ENCODE data around the gene KCNAB2.

The KCNAB2 gene

DNA sequence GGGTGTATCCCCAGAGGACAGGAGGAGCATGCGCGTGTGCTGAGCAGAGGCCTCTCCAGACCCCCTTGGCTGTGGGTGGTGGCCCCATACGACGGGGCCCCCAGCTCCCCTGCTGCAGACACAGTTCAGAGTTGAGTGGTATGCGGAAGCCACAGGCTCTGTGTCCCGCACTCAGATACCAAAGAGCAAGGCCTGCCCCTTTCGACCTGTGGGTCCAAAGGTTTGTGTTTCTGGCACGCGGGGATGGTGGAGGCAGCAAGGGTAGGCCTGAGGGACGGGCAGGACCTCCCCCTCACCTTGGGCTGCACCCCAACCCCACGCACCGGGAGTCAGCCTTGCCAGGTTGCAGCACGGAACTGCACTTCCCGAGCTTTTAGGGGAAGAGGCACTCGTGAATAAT, at the start of gene KCNAB2:
Gene KCNAB2 (plus strand): TSS at position 328 of the 400 bp plus-strand sequence. CDS start 5,649 bp downstream, outside the sequence.
- no peak for DNase-seq (ENCODE audit: low read depth)

- no peak for DNase-seq (ENCODE audit: low read depth)
Measured at GRCh38 chr1:5996641-5997270, 48.9 kb upstream of the KCNAB2 start.

GRCh38 chr1:5997316-5997715, 48.4 kb upstream of the KCNAB2 start:
- DNase-seq (ENCODE audit: low read depth) = no peak

GRCh38 chr1:5998051-5998905, 47.4 kb upstream of the KCNAB2 start:
- DNase-seq (ENCODE audit: low read depth) = no peak

- DNase-seq (ENCODE audit: low read depth) = no peak
Measured at GRCh38 chr1:5998906-5999301, 46.8 kb upstream of the KCNAB2 start.

DNA sequence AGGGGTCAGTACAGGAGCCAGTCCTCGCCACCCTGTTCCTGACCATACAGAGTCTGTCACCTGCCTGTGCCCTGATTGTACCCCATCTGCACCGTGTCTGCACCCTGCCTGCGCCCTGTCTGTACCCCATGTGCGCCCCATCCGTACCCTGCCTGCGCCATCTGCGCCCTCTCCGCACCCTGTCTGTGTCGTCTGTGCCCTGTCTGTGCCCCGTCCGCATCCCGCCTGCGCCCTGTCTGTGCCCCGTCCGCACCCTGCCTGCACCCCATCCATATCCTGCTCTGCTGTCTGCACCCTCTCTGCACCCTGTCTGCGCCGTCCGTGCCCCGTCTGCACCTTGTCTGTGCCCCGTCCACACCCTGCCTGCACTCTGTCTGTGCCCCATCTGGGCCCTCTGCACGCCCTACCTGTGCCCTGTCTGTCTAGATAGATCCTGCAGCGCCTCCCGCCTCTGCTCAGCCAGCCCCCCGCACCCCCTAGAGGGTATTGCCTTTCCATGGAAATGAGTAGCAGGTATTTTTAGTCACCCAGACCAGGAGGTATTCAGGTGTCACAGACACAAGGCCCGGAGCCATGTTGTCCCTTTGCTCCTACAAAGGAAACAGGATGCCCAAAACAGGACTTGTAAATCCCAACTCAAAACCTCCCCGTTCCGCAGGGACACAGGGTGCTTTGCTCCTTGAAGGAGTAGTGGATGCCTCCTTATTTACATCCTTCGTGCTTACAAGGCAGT, 45.8 kb upstream of the KCNAB2 start:
- no peak for DNase-seq (ENCODE audit: low read depth)

GRCh38 chr1:6000444-6001288, 45.0 kb upstream of the KCNAB2 start:
- no peak for DNase-seq (ENCODE audit: low read depth)

GRCh38 chr1:6001992-6002576, 43.6 kb upstream of the KCNAB2 start:
- no peak for DNase-seq (ENCODE audit: low read depth)

DNA sequence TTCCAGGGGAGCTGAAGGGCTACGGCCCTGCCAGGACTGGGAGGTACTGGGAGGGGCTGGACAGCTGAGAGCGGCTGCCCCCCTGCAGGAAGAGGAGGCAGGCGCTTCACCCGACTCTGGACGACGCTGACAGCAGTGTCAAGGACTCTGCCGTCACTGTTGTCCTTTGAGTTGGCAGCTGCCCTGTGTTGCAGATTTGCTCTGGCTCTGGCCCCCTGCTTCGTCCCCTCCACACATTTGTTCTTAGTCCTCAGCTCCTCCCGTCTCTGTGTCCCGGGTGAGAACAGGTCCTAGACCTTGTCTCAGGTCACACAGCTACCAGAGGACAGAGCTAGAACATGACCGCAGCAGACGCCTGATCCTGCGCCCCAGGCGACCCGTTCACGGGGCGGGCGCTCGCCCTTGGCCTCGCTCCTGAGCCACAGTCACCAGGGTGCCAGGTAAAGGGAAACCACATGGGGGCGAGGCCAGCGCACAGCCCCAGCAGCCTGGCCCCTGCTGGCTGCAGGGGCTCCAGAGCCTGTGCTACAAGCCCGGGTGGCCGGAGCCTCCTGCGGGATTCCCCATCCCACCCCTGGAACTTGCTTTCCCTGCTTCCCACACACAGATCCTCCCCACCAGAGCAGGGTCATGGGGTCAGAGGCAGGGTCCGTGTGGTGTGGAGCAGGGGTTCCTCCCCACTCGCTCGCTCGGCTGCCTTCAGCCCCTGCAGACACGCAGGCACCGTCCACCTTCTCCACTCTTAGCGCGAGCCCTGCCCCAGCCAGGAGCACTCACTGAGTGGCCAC, 42.8 kb upstream of the KCNAB2 start:
- DNase-seq (ENCODE audit: low read depth) = no peak

DNA sequence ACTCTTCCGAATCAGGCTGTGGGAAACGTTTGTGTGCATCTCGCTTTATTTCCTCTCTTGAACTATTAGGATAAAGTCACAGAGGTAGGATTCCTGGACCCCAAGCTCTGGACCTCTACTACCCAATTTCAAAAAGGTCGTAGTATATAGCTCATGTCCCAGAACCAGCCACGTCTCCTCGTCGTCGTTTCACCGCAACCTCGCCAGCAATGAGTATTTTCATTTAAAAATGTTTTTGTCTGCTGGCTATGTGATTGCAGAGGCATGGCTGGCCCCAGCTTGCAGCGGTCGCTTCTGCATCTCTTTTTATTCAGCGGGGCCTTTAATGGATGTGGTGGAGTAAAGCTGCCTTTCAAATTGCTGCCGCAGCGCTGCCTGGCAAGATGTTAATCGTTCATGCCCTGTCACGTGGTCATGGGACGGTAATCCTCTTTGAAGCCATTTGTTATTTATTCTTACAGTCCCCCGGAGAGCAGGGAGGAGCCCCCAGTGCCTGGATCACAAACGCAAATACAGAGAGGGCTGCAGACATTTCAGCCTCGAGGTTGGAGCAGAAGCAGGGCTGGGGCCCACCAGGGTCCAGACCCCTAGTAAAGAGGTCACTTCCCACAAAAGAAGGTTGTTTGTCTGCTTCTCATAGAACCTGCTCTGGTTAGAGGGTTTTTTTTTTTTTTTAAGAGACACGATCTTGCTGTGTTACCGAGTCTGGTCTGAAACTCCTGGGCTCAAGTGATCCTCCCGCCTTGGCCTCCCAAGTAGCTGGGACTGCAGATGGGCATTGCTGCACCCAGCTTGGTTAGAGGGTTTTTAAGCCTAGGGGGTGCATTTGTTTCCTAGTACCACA, 41.9 kb upstream of the KCNAB2 start:
- DNase-seq (ENCODE audit: low read depth) = no peak

GRCh38 chr1:6004412-6005123, 41.1 kb upstream of the KCNAB2 start:
- no peak for DNase-seq (ENCODE audit: low read depth)

GRCh38 chr1:6005276-6005917, 40.3 kb upstream of the KCNAB2 start:
- DNase-seq (ENCODE audit: low read depth) = no peak

GRCh38 chr1:6006882-6007281, 38.8 kb upstream of the KCNAB2 start:
- no peak for DNase-seq (ENCODE audit: low read depth)

- no peak for DNase-seq (ENCODE audit: low read depth)
Measured at GRCh38 chr1:6007318-6008083, 38.2 kb upstream of the KCNAB2 start.

GRCh38 chr1:6008084-6008415, 37.6 kb upstream of the KCNAB2 start:
- DNase-seq (ENCODE audit: low read depth) = no peak

DNA sequence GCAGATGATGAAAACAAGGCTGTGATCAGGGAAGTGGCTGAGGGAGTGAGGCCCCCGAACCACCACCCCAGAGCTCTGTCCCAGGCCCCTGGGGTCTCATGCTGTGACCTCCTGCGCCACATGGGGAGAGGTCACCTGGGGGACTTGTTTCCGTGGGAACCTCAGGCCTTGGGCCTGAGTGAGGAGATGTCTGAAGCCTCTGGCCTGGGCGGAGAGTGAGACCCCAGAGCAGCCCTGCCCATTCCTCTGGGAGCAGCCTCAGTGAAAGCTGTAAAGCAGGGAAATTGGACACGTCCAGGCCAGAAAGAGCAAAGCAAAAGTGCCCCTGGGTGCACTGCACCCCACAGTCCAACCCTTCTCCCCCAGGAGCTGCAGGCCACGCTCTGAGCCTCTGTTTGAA, 37.0 kb upstream of the KCNAB2 start:
- no peak for DNase-seq (ENCODE audit: low read depth)

- no peak for DNase-seq (ENCODE audit: low read depth)
Measured at GRCh38 chr1:6009120-6010040, 36.3 kb upstream of the KCNAB2 start.
